CD4-positive, alpha-beta T cell treated with Interleukin-1 beta for 1 hour (primary cell): ENCODE results near the gene NUP93.
"Not testable (repeated sequence)": the region's sequence is repeated elsewhere in the genome, so short reads cannot be mapped to it uniquely, and the experiment has no call there.

Source experiments
- DNase-seq, 2 donors: peaks; one replicate each; pipeline ENCODE4 v3.0.0-alpha.2; 2020 to 2022

The NUP93 gene

DNA sequence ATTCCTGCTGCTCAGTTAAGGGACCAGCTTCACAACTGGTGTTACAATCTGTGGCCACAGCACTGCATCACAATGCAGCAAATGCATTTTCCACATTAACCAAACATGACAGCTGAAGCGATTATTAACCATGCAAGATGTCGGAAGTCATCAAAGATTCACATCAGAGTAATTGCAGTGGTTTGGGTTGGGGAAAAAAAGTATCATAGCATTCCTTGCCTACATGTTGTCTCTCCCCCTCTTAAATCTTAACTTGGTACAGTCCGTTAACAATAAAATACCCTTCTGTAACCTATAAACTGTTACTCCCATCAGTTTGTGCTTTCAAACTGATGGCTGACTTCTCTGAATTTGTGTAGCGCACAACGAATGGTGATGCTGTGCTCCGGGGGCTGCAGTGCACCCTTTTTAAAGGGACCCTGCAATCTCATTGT is 51.6 kb downstream of the NUP93 start:
- DNase-seq = no peak

DNA sequence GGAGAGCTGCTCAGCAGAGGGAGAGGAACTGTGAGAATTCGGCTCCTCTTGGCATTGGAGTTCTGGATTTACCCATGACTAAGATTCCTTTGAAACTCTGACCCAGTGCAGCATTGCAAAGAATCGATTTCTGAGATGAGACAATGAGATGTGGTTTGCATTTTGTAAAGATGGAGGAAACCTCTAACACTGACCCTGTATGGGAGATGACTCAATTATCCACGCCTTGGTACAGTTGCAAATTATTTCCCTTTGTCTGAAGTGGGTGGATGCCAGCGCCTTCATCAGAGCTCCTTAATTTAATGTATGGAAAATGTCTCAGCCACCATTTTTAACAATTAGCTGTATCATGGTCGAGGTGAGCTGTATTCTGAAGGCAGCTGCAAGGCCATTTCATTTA is 53.4 kb downstream of the NUP93 start:
- DNase-seq = no peak

DNA sequence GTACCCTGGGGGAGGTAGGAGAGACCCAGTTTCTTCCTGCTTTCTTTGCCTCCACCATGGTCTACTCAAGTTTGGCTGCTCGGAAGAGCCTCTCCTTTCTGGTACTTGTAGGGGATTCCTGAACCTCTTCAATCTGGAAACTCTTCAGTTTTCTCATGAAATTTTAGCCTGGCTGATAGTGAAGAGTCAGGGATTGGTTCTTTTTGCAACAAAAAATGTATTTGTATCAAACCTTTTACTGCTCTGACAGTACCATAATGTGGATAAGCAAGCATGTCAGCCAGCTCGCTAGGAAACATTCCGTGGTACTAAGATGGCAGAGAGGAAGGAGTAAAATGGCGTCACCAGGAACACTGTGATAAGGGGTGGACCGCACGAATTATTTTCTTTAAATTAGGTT is 55.4 kb downstream of the NUP93 start:
- DNase-seq = no peak

DNA sequence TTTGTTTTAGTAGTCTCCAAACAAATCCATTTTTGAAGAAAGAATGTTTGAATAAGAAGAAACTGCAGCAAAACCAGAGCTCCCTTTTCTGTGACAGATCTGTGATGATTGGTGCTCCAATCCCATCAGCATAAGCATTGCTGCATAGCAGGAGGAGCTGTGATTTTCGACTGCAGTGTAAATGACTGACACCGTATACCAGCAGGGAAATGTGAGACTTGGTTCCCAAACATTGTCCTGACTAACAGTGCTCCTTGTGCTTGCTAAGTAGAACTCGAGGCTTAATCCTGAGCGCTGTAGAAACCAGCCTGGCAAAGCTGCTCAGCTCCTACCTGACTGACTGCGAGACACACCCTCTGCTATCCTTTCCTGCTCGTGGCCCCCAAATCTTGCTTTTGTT is 57.2 kb downstream of the NUP93 start:
- DNase-seq = no peak

DNA sequence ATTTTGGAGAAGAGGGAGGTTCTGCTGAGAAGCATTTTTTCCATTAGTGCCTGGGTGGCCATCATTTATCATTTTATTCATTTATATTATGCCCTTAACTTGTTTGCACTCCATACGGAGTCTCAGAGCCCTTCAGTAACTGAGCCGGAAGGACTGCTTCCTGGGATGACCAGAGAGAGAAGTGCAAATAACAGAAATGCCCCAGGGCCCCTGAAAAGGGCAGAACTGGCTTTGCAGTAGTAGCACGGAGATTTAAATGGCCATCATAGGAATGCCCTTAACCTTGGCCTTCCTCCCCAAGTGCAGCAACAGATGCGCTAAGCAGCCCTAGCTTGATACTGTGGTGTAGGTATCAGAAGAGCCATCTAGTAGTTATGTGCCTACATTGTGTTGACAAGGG is 58.5 kb downstream of the NUP93 start:
- no peak for DNase-seq

DNA sequence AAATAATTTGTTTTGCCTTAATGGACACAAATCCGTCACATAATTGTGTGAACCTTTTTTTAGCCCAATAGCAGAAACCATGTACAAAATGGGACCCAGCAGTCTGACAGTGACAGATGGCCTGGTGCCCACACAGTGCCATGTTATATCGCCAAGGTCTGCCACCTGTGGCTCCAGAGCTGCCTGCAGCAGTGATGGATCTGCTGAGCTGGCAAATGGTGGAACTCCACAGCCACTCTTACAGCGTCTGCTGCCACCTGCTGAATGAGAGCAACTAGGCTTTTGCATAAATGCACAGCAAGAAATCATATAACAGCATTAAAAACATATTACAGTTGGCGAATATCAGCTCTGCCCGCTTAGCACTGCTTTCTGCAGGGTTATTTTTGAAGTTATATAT is 59.4 kb downstream of the NUP93 start:
- DNase-seq = peak; percentile 17 to 19

DNA sequence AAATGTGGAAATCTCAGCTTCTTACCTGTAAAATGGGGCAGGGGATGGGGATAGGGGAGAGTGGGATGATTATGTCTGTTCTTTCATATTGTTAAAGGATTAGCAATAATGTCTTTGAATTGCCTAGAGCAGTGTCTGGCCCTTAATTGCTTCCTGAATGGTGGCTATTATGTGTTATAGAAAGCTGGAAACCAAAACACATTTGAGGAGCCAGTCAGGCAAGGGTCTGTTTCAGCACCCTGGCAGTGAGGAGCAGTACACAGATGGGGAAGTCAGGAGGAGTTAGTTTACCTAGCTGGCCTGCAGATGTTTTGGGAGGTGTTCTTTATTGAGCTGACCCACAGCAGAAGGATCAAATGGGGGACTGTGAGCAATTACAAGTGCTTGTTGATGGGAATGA is 63.0 kb downstream of the NUP93 start:
- no peak for DNase-seq

DNA sequence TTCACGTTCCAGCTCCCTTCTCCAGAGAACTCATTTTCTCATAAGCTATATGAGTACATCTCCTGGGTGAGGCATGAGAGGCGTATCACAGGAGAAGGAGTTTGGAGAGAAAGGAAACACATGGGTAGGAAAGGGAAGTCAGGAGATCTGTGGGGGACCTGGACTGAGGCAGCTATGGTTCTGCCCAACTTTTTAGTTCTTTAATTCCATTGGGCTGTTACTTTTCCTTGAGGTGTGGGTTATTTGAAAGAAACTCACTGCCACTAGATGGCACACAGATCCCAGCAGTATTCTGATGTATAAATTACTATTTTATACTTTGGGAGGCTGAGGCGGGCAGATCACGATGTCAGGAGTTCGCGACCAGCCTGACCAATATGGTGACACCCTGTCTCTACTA is 63.6 kb downstream of the NUP93 start:
- peak; percentile 1 to 8 for DNase-seq

DNA sequence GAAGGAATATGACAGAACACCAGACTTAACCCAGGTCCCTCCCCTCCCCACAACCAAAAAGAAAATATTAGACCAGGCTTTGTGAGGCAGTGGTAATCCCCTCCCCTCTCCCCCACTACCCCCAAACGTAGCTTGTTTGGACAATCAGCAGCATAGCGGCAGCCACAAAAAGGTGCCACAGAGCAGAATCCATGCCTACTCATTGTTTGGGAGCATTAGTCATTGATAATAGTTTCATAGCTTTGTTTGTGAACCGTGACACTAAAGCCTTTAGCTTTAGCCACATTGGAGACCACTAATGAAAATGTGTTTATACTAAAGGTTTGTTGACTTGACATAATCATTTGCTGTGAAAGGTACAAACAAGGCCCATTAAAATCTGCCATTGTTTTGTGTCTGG is 65.1 kb downstream of the NUP93 start:
- no peak for DNase-seq

DNA sequence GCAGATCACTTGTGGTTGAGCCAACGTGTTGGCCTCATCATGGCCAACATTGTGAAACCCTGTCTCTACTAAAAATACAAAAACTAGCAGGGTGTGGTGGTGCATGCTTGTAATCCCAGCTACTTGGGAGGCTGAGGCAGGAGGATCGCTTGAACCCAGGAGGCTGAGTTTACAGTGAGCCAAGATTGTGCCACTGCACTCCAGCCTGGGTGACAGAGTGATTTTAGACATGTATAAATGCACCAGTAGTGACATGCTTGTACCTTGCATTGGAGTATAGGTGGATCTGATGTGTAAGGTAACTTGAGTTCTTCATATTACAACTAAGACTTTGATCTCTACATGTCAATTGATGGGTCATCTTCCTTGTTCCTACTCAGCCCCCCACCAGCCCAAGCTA is 67.1 kb downstream of the NUP93 start:
- DNase-seq = not testable (repeated sequence)

DNA sequence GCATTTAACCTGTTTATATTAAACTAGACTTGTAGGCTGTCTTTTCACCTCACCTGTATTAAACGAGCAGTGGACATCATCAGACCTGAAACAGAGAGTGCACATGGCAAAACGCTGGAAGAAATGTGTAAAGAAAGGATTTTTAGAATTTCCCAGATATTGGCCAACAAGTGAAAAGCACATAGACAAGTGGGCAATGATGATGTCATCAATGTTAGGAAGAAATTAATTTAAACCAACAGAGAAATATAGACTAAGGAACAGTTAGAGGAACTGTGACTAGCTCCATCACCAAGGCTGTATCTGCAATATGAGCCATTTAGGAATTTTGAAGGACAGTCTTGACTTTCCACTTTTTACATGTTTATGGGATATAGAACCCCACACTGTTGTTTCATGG is 67.9 kb downstream of the NUP93 start:
- DNase-seq = no peak

DNA sequence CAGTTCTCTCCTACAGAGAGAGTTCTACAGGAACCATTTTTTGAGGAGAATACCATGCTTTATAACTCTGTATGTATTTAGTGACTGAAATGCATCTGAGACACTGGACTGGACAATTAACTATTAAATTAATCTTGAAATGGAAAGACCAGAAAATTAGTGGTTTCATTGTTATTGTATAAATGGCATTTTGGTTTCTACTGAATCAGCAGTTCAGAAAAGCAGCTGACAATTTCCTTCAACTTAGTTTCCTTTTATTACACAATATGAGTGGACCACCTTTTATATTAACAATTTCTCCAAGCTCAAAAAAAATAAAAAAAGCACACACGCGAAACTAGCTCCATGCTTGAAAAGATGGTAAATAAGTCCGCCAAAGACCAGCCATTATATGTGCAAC is 69.0 kb downstream of the NUP93 start:
- DNase-seq = no peak

DNA sequence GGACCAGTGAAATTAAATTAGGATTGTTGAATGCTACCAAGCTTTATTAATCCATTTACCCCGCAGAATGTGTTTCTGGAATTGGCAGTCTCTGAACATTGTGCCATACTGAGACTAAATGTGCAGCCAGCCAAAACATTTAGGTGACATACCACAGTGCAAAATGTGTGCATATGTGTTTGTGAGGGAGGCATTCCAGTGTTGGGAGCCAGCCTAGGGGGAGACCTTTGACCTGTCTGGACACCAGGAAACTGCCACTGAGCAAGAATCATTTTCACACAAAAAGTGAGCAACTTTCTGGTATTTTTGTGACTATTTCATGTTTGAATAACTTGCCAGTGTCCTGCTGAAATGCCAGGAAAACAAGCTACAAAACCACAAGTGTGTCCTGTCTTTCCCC is 70.4 kb downstream of the NUP93 start:
- DNase-seq = no peak

DNA sequence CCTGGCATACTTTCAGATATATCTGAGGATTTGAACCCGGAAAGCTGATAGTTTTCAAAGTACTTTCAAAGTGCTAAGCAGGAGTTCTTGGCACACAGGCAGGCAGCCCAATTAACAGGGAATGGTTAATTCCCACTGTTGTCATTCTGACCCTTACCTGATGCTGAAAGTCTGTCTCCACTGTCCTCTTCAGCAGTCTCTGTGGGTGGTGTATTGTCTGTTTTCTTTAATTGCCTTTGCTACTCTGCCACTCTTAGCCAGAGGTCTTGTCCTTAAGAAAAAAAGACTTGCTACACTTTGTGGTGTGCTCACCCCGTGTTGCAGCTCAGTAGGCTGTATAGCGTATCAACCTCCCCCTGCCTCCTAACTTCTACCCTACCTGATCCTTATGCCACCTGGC is 71.8 kb downstream of the NUP93 start:
- no peak for DNase-seq

DNA sequence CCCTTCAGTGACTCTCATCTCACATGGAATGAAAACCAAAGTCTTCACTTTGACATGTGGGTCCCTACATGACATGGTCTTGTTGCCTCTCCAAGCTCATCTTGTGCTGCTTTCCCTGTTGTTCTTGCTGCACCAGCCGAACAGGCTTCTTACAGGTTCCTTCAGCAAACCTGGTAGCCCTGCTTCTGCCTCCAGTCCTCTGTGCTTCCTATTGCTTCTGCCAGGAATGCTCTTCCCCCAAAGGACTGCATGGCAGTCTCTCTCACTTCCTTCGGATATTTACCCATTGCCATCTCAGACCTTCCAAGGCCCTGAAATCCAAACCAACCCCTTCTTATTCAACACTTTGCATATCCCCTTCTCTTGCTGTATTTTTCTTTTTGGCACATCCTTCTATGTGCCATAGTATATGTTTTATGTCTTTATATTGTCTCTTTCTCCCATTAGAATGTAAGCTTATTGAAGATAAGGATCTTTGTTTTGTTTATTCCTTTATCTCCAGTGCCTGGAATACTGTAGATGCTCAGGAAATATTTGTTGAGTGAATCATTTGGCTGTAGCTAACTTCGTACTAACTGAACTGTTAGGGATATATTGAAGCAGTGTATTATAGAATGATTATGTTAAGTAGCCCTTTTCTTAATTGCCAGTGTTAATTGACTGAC is 77.2 kb downstream of the NUP93 start:
- DNase-seq = no peak

DNA sequence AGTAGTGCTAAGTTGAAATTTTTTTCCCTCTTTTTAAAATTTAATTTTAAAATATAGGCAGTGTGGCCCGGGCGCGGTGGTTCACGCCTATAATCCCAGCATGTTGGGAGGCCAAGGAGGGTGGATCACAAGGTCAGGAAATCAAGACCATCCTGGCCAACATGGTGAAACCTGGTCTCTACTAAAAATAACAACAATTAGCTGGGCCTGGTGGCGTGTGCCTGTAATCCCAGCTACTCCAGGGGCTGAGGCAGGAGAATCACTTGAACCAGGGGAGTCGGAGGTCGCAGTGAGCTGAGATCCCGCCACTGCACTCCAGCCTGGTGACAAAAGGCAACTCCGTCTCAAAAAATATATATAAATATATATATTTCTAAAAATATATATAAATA is 77.7 kb downstream of the NUP93 start:
- DNase-seq = not testable (repeated sequence)

DNA sequence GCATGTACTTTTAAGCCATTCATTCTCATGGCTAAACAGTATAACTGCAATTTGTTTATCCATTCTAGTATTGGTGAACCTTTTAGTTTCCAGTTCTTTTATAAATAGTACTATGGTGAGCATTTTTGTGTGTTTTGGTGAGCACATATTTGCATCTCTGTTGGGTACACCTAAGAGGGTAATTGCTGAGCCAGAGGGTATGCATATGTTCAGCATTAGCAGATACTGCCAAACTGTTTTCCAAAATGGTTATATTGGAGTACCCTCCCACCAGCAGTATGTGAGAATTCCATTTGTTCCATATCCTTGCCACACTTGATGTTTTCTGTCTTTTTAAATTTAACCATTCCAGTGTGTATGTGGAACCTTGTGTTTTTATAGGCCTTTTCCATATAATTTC is 81.0 kb downstream of the NUP93 start:
- no peak for DNase-seq

DNA sequence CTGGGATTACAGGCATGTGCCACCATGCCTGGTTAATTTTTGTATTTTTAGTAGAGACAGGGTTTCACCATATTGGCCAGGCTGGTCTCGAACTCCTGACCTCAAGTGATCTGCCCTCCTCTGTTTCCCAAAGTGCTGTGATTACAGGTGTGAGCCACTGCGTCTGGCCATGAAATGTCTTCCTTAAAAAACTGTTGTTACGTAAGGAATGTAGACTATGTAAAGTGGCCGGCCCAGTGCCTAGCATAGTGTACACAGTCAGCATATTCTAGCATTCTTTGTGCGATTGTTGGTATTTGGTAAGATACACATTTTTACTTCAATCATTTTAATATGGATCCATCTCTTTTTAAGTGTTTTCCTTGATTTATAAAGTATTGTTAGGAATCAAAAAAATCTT is 81.7 kb downstream of the NUP93 start:
- not testable (repeated sequence) for DNase-seq

DNA sequence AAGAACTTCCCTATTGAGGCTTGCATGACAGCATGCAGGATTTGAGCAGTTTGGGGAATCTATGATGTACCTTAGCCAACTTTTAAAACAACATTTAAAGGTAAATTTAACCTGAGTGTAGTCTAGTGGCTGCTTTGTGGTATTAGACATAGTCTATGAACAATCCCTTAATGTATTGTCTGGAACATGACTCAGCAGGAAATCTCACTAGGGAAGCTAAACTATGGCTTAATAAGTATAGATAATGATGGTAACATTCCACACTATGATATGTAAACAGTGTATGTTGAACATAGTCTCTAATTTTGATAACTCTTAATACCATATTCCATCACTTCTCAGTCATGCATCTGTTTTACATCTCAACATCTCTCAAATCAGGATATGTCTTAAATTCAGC is 83.0 kb downstream of the NUP93 start:
- no peak for DNase-seq

DNA sequence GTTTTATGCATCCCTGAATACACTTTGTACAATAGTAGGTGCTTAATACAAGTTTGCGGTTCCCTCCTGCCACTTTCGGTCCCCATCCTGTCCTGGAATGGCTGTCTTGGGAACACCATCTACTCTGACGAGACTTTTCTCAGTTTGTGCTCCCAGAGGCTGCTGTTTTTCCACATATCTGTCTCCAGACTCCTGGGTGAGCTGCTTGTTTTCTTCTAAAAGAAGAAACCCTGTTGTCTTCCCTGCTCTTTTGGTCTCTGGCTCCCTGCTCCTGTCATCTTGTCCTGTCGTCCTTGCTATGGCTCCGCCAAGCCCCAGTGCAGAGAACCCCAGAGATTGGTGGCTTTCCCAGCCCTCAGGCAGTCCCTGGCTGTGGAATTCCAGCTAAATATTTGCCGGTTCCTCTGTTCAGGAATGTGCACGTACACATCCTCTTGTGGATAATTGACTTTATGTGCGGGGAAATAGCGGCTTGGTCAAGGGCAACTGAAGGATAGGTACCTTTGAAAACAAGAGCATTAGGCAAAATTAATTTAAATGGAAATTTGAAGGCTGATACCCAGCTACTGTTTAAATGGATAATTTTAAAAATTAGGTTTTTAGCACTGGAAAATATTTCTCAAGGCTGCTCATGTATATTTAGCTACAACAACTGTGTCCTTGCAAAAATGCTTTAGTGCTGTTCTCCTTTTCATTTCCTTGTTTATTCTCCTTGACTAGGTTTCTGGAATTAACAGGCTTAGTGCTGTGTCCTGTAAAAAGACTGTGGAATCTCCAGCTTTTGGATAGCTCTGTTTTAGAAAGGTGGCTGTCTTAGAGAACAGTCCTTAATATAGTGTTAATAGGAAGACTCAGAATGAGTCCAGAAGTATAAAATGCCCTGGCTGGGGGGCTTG is 84.9 kb downstream of the NUP93 start:
- no peak for DNase-seq

DNA sequence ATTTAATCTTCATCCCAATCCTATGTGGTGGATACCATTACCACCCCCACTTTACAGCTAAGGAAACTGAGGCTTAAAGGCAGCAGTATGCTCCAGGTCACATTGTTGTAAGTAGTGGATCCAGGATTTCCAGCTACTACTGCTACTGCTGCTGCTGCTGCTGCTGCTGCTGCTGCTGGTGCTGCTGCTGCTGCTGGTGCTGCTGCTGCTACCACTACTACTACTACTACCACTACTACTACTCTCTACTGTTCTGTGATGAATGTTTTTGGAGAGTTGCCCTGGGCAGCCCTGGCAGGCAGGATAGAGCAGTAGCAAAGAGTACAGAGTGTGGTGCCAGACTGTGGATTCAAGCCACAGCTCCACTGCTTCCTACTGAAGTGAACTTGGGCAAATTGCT is 85.8 kb downstream of the NUP93 start:
- no peak for DNase-seq

DNA sequence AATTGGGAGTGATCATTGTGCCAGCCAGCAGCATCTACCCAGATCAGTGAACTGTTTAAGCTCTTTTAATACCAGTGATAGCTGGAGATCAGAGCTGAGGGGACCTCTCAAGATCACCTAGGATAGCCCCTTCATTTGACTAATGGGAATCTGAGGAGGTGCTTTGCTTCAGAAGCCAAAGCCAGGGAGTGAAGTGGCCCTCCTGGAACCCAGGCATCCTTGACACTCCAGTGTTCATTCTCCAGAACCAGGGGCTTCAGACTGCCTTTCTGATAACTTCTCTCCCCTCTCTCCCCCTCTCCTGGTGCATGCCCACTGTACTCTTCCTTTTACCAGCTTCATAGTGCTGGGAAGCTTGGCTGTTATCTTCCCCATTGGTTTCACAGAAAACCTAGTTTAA is 87.1 kb downstream of the NUP93 start:
- DNase-seq = no peak

DNA sequence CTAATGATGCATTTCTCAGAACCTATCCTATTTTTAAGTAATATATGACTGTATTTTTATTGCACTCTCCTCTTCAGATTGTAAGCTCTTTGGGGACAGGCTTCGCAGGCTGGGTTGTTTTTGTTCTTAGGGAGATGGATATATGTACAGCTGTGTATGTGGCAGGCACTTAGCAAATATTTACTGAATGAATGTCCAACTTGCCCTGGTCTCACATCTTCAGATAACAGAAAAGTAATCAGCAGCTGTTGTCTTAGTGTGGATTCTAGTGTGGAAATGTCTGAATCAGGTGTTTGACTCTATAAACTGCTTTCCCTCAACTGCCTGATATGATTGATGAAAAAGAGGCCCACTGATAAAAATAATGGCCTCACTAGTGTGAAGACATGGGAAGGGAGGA is 88.0 kb downstream of the NUP93 start:
- DNase-seq = no peak

DNA sequence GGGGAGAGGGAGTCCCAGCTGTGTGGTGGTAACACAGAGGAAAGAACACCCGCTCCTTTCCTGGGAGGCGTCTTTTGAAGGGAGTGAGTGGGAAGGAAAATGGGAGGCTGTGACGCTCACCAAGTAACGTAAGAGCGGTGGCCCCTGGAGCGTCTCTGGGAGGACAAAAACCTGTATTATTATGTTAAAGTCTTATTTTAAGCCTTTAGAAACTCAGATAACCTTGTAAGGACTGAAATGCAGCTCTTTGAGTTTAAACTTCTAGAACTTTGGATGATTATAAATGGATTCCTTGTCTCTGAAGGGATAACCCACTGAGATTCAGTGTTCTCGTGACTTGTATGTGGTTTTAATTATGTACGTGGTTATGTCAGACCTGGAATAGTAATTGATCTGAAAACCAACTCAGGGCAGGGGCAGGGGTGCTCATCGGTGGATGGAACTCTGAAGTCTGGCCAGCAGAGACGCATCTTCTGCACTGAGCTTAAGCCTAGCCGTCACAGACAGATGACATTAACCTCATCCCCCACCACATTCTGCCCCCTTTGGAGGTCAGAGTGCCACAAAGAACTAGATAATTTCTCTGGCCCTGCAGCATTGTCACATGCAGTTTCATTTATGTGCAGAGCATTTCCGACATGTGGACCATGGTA is 93.3 kb downstream of the NUP93 start:
- DNase-seq = no peak
